HG03175 (cell line): ENCODE measurements around the gene FOSB.

ENCODE experiments used
- ATAC-seq: cut with Tn5 transposase; IDR thresholded peaks from one replicate; pipeline ENCODE4 v1.9.1; 2021; ENCODE audit warnings: mild to moderate bottlenecking, moderate library complexity; ENCODE audit not compliant: unreplicated experiment

Gene FOSB

DNA sequence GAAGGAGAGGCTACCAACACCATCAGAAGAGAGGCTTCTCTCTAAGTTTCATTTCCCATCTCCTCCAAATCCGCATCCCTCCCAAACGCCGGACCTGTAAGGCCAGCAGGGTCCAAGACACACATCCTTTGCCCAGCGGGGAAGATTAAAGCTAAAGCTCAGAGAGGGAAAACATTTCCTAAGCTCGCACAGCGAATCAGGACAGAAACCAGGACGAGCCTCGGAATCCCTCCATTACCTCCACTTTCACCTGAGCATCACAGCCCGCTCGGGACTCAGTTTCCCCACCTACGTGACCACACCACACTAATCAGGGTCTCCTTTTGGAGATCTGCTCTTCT lies 711 bp upstream of the FOSB start:
- no peak for ATAC-seq

DNA sequence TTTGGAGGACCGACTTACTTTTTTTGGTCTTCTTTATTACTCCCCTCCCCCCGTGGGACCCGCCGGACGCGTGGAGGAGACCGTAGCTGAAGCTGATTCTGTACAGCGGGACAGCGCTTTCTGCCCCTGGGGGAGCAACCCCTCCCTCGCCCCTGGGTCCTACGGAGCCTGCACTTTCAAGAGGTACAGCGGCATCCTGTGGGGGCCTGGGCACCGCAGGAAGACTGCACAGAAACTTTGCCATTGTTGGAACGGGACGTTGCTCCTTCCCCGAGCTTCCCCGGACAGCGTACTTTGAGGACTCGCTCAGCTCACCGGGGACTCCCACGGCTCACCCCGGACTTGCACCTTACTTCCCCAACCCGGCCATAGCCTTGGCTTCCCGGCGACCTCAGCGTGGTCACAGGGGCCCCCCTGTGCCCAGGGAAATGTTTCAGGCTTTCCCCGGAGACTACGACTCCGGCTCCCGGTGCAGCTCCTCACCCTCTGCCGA lies 409 bp downstream of the FOSB start:
- ATAC-seq = no peak

DNA sequence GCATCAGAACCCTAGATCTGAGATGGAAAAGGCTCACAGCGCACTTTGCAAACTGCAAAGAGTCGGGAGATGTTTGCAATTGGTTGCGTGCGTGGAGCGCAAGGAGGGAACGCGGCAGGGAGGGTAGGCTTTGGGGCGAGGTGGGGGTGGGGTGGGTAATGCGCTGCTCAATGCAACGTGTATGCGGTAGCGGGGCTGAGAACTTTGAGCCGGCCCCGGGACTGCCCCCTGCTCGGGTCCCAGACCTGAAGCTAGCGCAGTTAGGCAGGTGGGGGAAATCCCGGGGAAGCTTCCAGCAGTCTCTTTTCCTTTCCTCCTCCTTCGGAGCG lies 971 bp downstream of the FOSB start:
- ATAC-seq = peak; percentile 29

DNA sequence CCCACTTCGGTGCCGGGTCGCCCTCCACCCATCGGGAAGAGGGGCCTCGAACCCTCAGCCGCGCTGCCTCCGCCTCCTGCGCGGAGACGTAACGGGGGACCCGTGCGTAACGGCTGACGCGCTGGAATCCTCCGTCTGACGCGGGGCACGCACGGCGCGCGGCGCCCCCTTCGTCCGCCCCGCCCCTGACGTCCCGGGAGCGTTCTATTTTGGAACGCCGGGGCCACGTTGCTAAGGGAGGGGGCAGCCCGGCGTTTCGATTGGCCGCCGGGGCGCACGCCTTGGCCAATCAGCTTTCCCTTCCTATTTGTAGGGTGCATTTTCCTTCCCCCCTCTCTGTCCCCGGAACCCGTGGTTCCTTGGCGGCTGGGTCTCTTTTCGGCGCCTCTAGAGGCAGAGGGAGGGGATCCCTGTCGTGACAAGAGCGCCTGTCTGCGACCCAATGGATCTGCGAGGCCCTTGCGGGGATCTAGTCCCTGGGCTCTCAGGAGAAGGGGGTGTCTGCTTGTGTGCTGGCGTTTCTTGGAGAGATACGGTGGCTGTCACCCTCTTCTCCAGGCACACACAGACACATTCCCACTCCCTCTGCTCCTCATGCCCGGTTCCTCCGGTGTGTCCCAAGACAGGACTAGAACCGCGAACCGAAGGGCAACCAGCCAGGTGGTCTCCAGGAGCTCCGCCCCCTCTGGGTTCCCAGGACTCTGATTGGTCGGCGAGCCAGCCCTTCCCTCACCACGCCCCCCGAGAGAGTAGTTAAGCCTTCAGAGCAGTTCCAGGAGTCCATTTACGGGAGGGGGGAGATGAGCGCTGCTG lies 1.5 kb downstream of the FOSB start:
- ATAC-seq = peak; percentile 65

DNA sequence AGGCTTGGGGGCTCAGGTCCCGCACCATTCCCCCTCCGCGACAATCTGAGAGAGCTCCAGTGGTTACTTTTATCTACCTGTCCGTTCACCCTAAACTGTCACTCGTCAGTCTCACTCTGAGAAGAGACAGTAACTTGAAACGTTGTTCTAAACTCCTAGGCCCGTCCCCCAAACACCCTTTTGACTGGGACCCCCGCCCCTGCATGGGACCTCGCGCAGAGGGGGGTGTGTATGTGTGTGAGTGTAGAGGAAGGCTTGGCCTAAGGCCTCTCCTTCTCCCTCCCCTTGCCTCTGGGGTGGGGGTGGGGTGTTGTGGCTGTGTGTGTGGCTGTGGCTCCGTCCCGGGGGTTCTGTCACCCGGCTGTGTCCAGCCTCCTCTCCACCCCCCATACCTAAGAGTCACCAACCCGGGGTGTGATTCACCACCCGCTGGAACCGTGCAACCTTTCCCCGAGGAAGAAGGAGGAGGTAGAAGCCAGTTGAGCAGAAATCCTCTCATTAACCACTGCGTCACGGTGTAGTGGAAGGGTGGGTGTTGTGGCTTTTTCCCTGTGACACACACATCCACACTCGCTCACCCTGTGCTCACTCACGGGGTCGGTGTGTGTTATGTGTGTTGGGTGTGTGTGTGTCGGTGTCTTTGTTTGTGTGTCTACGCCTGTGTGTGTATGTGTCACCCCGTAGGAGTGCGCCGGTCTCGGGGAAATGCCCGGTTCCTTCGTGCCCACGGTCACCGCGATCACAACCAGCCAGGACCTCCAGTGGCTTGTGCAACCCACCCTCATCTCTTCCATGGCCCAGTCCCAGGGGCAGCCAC lies 2.4 kb downstream of the FOSB start:
- ATAC-seq = no peak

DNA sequence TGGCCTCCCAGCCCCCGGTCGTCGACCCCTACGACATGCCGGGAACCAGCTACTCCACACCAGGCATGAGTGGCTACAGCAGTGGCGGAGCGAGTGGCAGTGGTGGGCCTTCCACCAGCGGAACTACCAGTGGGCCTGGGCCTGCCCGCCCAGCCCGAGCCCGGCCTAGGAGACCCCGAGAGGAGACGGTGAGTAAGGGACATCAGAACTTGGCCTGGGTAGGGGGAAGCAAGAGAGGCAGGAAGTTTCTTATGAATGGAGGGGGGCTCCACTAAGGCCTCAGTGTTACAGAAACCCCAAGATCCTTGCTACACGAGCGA lies 2.9 kb downstream of the FOSB start:
- ATAC-seq = no peak

DNA sequence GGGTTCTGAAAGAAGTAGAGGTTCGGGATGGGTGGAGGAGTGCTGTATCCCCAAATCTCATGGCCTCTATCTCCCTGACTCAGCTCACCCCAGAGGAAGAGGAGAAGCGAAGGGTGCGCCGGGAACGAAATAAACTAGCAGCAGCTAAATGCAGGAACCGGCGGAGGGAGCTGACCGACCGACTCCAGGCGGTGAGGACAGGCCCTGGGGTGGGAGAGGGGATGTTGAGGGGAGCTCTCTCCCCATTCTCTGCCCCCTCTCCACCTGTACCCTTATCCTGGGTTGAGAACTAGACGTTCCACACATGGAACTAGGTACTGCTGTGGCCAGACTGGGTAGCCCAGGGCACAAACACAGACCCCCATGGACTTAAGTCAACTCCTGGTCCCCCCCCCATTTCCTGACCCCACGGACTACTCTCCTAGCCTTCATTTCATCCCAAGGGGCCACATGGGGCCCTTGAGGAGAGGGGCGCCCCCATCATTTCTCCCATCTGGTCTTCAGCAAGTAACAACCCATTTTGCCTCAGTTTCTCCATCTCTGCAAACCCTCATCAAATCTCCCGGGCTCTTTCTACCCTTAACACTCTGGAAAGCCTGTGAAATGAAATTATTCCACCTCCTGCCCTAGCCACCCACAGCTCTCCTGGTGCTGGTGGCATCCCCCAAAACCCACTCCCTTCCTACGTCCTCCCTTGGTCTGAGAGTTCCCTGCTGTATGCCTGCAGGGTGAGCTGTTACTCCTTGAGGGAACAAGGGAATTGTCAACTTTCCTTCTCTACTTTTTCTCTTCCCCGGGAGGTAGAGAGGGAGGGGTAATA lies 3.5 kb downstream of the FOSB start:
- no peak for ATAC-seq

DNA sequence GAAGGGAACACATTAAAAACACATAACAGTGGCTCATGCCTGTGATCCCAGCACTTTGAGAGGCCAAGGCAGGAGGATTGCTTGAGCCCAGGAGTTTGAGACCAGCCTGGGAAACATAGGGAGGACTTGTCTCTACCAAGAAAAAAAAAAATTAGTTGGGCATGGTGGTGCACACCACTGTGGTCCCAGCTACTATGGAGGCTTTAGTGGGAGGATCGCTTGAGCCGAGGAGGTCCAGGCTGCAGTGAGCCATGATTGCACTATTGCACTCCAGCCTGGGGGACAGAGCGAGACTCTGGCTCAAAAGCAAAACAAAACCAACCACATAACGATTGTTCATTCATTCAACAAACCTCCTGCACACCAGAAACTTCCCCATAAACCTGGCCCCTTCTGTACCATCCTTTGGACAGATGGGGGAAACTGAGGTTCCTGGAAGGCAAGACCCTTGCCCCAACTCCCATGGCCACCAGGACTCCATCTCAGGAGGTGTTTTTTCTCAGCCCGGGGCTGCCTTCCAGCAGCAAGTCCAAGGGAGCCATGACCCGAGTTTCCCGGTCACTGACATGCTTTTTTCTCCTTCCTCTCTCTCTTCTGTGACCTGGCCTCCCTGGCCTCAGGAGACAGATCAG lies 4.3 kb downstream of the FOSB start:
- ATAC-seq = no peak

DNA sequence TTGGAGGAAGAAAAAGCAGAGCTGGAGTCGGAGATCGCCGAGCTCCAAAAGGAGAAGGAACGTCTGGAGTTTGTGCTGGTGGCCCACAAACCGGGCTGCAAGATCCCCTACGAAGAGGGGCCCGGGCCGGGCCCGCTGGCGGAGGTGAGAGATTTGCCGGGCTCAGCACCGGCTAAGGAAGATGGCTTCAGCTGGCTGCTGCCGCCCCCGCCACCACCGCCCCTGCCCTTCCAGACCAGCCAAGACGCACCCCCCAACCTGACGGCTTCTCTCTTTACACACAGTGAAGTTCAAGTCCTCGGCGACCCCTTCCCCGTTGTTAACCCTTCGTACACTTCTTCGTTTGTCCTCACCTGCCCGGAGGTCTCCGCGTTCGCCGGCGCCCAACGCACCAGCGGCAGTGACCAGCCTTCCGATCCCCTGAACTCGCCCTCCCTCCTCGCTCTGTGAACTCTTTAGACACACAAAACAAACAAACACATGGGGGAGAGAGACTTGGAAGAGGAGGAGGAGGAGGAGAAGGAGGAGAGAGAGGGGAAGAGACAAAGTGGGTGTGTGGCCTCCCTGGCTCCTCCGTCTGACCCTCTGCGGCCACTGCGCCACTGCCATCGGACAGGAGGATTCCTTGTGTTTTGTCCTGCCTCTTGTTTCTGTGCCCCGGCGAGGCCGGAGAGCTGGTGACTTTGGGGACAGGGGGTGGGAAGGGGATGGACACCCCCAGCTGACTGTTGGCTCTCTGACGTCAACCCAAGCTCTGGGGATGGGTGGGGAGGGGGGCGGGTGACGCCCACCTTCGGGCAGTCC lies 5.0 kb downstream of the FOSB start:
- ATAC-seq = no peak

DNA sequence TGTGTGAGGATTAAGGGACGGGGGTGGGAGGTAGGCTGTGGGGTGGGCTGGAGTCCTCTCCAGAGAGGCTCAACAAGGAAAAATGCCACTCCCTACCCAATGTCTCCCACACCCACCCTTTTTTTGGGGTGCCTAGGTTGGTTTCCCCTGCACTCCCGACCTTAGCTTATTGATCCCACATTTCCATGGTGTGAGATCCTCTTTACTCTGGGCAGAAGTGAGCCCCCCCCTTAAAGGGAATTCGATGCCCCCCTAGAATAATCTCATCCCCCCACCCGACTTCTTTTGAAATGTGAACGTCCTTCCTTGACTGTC lies 5.5 kb downstream of the FOSB start:
- ATAC-seq = no peak

DNA sequence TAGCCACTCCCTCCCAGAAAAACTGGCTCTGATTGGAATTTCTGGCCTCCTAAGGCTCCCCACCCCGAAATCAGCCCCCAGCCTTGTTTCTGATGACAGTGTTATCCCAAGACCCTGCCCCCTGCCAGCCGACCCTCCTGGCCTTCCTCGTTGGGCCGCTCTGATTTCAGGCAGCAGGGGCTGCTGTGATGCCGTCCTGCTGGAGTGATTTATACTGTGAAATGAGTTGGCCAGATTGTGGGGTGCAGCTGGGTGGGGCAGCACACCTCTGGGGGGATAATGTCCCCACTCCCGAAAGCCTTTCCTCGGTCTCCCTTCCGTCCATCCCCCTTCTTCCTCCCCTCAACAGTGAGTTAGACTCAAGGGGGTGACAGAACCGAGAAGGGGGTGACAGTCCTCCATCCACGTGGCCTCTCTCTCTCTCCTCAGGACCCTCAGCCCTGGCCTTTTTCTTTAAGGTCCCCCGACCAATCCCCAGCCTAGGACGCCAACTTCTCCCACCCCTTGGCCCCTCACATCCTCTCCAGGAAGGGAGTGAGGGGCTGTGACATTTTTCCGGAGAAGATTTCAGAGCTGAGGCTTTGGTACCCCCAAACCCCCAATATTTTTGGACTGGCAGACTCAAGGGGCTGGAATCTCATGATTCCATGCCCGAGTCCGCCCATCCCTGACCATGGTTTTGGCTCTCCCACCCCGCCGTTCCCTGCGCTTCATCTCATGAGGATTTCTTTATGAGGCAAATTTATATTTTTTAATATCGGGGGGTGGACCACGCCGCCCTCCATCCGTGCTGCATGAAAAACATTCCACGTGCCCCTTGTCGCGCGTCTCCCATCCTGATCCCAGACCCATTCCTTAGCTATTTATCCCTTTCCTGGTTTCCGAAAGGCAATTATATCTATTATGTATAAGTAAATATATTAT lies 6.1 kb downstream of the FOSB start:
- ATAC-seq = no peak

DNA sequence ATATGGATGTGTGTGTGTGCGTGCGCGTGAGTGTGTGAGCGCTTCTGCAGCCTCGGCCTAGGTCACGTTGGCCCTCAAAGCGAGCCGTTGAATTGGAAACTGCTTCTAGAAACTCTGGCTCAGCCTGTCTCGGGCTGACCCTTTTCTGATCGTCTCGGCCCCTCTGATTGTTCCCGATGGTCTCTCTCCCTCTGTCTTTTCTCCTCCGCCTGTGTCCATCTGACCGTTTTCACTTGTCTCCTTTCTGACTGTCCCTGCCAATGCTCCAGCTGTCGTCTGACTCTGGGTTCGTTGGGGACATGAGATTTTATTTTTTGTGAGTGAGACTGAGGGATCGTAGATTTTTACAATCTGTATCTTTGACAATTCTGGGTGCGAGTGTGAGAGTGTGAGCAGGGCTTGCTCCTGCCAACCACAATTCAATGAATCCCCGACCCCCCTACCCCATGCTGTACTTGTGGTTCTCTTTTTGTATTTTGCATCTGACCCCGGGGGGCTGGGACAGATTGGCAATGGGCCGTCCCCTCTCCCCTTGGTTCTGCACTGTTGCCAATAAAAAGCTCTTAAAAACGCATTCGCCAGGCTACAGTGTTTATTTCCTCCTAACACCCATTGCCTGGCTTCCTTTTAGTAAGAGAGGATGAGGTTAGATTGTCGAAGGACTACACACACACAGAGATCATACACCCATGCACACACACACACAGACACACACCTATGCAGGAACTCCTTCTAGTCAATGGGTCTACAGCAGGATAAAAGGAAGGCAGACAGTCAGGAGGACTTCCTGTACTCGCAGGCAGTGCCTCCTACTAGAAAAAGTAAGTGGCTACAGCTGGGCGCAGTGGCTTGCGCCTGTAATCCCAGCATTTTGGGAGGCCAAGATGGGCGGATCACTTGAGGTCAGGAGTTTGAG lies 7.1 kb downstream of the FOSB start:
- no peak for ATAC-seq

DNA sequence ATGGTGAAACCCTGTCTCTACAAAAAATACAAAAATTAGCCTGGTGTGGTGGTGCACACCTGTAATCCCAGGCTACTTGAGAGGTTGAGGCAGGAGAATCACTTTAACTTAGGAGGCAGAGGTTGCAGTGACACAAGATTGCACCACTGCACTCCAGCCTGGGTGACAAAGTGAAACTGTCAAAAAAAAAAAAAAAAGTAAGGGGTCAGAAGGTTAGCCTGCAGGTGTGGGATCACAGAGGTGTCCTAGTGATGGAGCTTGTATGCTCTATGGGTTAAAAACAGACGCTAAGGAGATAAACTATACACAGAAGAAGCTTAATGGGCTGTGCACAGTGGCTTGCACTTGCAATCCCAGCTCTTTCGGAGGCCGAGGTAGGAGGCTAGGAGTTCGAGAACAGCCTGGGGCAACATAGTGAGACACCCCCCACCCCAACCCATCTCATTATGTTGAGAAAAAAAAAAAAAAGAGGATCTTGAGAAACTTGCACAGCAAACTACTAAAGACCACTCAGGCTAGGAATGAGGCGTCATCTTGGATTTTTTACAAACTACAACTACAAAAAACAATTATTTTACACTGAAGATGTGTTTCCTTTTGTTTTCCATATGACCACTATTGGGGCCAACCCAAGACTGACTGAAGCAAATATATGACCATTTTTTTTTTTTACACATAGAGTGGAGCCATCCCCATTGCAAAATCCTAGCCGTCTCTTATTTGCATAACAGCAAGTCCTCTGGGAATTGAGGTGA lies 7.9 kb downstream of the FOSB start:
- no peak for ATAC-seq

DNA sequence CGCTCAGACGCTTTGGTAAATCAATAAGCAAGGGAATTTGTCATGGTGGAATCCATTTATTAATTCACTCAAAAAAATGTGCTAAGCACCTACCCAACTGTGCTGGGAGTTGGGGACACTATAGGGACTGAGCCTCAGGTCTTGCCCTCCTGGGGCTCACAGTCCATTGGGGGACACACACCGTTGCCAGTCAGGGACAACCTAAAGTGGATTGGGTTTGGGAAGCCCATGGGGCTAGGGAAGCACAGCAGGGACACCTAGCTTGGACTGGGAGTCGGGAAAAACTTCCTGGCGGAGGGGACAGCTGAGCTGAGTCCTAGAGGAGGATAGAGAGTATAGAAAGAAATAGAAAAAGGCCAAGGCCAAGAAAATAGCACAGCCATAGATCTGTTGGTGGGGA lies 8.5 kb downstream of the FOSB start:
- ATAC-seq = no peak

DNA sequence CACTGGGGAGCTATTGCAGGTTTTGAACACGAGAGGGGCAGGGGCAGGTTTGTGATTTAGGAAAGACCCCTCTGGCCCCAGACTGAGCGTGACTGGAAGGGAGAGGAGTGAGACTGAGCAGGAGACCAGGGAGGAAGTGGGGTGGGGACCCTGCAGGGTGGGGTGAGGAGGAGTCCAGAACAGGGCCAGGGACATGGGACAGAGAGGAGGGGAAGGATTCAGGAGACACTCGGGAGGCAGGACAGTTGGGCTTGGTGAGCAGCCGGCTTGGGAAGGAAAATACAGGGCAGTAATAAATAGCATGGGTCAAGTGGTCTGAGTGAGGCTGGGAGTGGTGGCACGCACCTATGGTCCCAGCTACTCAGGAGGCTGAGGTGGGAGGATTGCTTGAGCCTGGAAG lies 9.4 kb downstream of the FOSB start:
- no peak for ATAC-seq

DNA sequence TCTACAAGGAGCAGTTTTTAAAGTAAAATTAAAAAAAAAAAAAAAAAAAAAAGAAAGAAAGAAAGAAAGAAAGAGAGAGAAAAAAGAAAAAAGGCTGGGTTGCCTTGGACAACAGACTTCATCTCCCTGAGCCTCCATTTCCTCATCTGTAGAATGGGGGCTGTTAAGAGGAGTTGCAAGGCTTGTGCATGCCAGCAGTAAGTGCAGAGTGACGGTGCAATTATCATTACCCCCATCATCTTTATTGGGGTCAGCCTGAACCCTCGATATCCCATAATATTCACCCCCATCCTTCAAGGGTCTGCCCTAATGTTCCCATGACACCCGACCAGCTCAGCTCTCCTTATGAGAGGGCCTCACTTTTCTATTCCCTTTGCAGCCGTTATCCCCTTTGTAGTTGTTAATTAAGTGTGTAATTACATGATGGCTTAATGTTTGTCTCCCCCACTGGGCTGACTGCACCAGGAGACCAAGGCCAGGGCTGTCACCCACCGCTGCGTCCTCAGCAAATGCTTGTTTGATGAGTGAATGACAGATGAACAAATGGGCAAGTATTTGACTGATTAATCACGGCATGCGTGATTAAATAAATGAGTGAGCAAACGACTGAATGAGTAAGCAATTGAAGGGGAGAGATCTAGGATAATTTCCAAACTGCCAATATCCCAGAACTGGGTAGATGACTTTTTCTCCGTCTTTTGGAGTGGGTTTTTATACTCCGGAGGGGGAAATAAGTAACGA lies 10.1 kb downstream of the FOSB start:
- ATAC-seq = no peak
